Smooth muscle cell (in vitro differentiated cells): ENCODE data around the gene MYO1B. TPM values are rescaled to one million over a fixed set of nuclear protein-coding genes. Genes with fewer than 3 reads are reported as not detected.
A peak's percentile ranks its signal among the peaks of the same experiment; 100 is the strongest.

Source experiments
- DNase-seq: peaks from one replicate; lab custom pipeline; 2025; ENCODE audit not compliant: unreplicated experiment; lab: John Stamatoyannopoulos, UW
- H2AFZ ChIP-seq: fragments of 200-600 bp; sonication (generic); 2 replicates; pipeline ENCODE4 v1.6.0; 2016; ENCODE audit warnings: antibody characterized with exemption, low read depth, mild to moderate bottlenecking
- H3F3A ChIP-seq: fragments of 200-600 bp; sonication (generic); 2 replicates; pipeline ENCODE4 v1.6.0; 2017; ENCODE audit warnings: antibody characterized with exemption, low read depth
- H3K27ac ChIP-seq: fragments of 200-600 bp; sonication (generic); 2 replicates; pipeline ENCODE4 v1.5.1; 2016; ENCODE audit warnings: low read depth, mild to moderate bottlenecking
- H3K27me3 ChIP-seq: fragments of 200-600 bp; sonication (generic); 2 replicates; pipeline ENCODE4 v1.6.1; 2016; ENCODE audit warnings: low read depth, mild to moderate bottlenecking
- H3K36me3 ChIP-seq: fragments of 200-600 bp; sonication (generic); 2 replicates; pipeline ENCODE4 v1.5.1; 2016; ENCODE audit warnings: low read depth
- H3K4me1 ChIP-seq: fragments of 200-600 bp; sonication (generic); 2 replicates; pipeline ENCODE4 v1.5.1; 2016; ENCODE audit warnings: low read depth
- H3K4me2 ChIP-seq: fragments of 200-600 bp; sonication (generic); 2 replicates; pipeline ENCODE4 v1.6.0; 2016; ENCODE audit warnings: mild to moderate bottlenecking
- H3K4me3 ChIP-seq: fragments of 200-600 bp; sonication (generic); 2 replicates; pipeline ENCODE4 v1.5.1; 2016; ENCODE audit warnings: mild to moderate bottlenecking
- H3K79me2 ChIP-seq: fragments of 200-600 bp; sonication (generic); 2 replicates; pipeline ENCODE4 v1.6.0; 2016; ENCODE audit warnings: low read depth, mild to moderate bottlenecking
- H3K9ac ChIP-seq: fragments of 200-600 bp; sonication (generic); 2 replicates; pipeline ENCODE4 v1.6.0; 2016; ENCODE audit warnings: low read depth
- H3K9me3 ChIP-seq: fragments of 200-600 bp; sonication (generic); replicated peaks from 2 replicates; pipeline ENCODE4 v1.5.1; 2016; ENCODE audit warnings: low read depth
- H4K20me1 ChIP-seq: fragments of 200-600 bp; sonication (generic); 2 replicates; pipeline ENCODE4 v1.6.0; 2016; ENCODE audit warnings: low read depth
- WGBS: methylation state at CpG from one replicate; pipeline ENCODE4 v1.1.7; 2016; ENCODE audit warnings: low lambda C conversion rate; 5-methylcytosine and 5-hydroxymethylcytosine counted together
- polyA plus RNA-seq: library from polyadenylated mRNA; unstranded; fragments of >200 nt; fragmentation: Nextera tagmentation; extraction: Ambion mirVana; gene quantifications from 2 replicates; pipeline ENCODE4 v1.2.1, GENCODE V29; 2016
- total RNA-seq: library from RNA; depleted of rRNA; stranded (reverse); fragments of >200 nt; gene quantifications from 2 replicates; pipeline ENCODE4 v1.2.3, GENCODE V29; 2014
- TF ChIP-seq, protein P1 (sequence below): fragments of 200-600 bp; sonication (generic); IDR thresholded peaks from 2 replicates; pipeline ENCODE4 v1.5.1; 2017; ENCODE audit warnings: borderline replicate concordance, mild to moderate bottlenecking, antibody characterized with exemption; ENCODE audit not compliant: insufficient read depth, poor library complexity, severe bottlenecking

MYO1B gene
- total and polyA plus RNA-seq, 2 experiments from 2014 or later: 58.8 to 133 TPM

DNA sequence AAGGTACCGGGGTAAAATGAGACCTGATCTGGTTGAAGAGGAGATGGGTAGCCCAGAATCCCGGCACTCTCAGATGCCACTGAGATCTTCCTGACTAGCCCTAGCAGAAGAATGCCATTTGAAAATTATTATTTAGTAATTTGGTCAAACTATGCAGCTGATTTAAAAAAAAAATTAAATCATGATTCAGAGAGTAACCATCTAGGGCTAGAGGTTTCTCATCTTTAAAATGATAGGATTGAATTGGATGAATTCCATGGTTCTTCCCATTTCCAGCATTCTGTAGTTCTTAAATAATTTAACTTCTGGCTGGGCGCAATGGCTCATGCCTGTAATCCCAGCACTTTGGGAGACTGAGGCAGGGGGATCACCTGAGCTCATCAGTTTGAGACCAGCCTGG lies 106.1 kb downstream of the MYO1B start:
- Histone ChIP-seq H4K20me1 (no peaks in the 10 kb centered on the region), H3K4me1 (no peaks in the 10 kb centered on the region), H3K4me3 (no peak overlapping the region), H3K9ac (no peak overlapping the region), H3K27ac (peak overlapping the region; percentile 73), H3K36me3 (no peaks in the 10 kb centered on the region), H3K27me3 (no peaks in the 10 kb centered on the region), H3K9me3 (no peaks in the 10 kb centered on the region), H3K79me2 (peaks cover 12% of the 10 kb centered on the region), H3F3A (no peaks in the 10 kb centered on the region), H3K4me2 (no peak overlapping the region), H2AFZ (no peak overlapping the region)
- TF ChIP-seq, protein P1, sequence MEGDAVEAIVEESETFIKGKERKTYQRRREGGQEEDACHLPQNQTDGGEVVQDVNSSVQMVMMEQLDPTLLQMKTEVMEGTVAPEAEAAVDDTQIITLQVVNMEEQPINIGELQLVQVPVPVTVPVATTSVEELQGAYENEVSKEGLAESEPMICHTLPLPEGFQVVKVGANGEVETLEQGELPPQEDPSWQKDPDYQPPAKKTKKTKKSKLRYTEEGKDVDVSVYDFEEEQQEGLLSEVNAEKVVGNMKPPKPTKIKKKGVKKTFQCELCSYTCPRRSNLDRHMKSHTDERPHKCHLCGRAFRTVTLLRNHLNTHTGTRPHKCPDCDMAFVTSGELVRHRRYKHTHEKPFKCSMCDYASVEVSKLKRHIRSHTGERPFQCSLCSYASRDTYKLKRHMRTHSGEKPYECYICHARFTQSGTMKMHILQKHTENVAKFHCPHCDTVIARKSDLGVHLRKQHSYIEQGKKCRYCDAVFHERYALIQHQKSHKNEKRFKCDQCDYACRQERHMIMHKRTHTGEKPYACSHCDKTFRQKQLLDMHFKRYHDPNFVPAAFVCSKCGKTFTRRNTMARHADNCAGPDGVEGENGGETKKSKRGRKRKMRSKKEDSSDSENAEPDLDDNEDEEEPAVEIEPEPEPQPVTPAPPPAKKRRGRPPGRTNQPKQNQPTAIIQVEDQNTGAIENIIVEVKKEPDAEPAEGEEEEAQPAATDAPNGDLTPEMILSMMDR: no peak
- DNase-seq: no peak
- WGBS: 98% methylated on average over 3 of the region's 3 CpGs

DNA sequence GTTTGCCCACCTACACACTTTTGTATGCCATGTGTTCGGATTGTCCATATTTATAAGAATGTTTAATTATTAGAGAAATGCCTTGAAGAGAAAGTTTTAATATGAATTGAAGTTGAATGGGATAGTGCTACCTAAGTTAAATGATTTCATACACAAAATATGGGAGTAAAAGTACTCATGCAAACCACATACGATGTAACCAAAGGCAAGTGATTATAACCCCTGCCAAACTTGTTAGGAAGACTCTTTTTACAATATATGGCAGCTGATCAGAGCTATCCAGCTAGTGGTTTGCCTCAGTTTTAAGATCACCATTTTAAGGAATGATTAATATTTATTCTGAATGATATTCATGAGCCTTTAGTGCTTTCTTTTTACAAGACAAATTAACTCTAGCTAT lies 106.7 kb downstream of the MYO1B start:
- H3K4me1 ChIP-seq: no peaks in the 10 kb centered on the region
- 80% methylated on average over 2 of the region's 2 CpGs for WGBS

DNA sequence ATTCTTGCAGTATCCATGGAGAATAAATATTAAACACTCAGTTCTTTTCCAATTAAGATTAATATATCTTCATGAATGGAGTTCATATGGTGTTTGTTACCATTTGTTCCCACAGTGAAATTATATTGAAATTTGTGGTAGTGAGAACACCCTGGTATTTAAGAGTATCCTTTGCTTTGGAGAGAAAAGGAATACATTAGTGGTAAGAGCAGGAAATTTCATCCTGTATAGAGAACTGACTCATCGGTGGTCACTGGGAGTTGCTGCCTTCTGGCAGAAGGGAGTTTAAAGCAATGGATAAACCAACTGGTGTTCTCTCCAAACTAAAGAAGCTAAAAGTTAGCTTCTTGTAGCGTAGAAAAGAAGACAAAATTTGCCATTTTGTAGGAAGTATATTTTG lies 107.3 kb downstream of the MYO1B start:
- Histone ChIP-seq H2AFZ (no peak overlapping the region), H3K4me2 (peak overlapping the region; percentile 45), H3K9me3 (no peaks in the 10 kb centered on the region), H3K27me3 (no peaks in the 10 kb centered on the region), H4K20me1 (no peaks in the 10 kb centered on the region), H3K27ac (peak overlapping the region; percentile 73), H3F3A (no peaks in the 10 kb centered on the region), H3K36me3 (no peaks in the 10 kb centered on the region), H3K79me2 (peaks cover 23% of the 10 kb centered on the region), H3K4me1 (no peaks in the 10 kb centered on the region), H3K9ac (no peak overlapping the region), H3K4me3 (no peak overlapping the region)
- DNase-seq: no peak
- TF ChIP-seq, protein P1: no peak
- WGBS: 43% methylated on average over 2 of the region's 2 CpGs

More for the DNA sequence above, 106.7 kb downstream of the MYO1B start:
- no peak overlapping the region for H3K4me3 ChIP-seq
- H2AFZ ChIP-seq: no peak overlapping the region
- H3K27me3 ChIP-seq: no peaks in the 10 kb centered on the region
- H3K79me2 ChIP-seq: peaks cover 18% of the 10 kb centered on the region
- peak overlapping the region; percentile 73 for H3K27ac ChIP-seq
- no peak overlapping the region for H3K9ac ChIP-seq
- H3K4me2 ChIP-seq: peak overlapping the region; percentile 45
- H3K36me3 ChIP-seq: no peaks in the 10 kb centered on the region
- DNase-seq: no peak
- TF ChIP-seq, protein P1: no peak
- H4K20me1 ChIP-seq: no peaks in the 10 kb centered on the region
- no peaks in the 10 kb centered on the region for H3K9me3 ChIP-seq
- no peaks in the 10 kb centered on the region for H3F3A ChIP-seq

DNA sequence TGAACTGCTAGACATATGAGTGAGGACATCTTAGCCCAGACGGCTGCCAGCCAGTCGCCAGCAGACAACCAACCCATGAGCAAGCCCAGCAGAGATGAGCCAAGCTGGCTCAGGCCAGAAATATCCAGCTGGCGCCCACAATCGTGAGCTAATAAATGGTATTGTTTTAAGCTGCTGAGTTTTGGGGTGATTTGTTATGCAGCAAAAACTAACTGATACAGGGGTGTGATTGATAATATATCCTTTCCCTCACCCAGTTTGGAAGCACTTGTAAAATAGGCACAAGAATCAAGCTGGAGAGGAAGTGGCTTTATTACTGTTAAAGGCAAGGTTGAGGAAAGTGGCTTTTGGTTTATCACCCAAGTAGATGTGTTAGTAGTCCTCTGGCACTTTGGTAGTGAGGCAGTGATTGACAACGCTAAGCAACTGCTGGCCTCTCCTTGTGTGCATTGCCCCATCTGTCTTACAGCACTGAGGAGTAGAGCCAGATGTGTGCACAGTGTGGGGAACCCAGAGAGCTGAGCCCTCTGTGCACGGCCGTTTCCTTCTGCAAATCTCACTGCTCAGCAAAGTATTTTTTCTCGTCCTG lies 110.1 kb downstream of the MYO1B start:
- 95% methylated on average over 8 of the region's 8 CpGs for WGBS
- Histone ChIP-seq H3K27ac (no peak overlapping the region), H2AFZ (no peak overlapping the region), H3K4me1 (no peaks in the 10 kb centered on the region), H3K4me2 (no peak overlapping the region), H3K9me3 (no peaks in the 10 kb centered on the region), H3K4me3 (no peak overlapping the region), H3K36me3 (no peaks in the 10 kb centered on the region), H4K20me1 (no peaks in the 10 kb centered on the region), H3K9ac (no peak overlapping the region), H3K79me2 (peaks cover 34% of the 10 kb centered on the region), H3K27me3 (no peaks in the 10 kb centered on the region), H3F3A (no peaks in the 10 kb centered on the region)
- TF ChIP-seq, protein P1: no peak
- no peak for DNase-seq
